ENCODE results near the gene TTLL11.
A peak's percentile ranks its signal among the peaks of the same experiment; 100 is the strongest.

Gene TTLL11

DNA sequence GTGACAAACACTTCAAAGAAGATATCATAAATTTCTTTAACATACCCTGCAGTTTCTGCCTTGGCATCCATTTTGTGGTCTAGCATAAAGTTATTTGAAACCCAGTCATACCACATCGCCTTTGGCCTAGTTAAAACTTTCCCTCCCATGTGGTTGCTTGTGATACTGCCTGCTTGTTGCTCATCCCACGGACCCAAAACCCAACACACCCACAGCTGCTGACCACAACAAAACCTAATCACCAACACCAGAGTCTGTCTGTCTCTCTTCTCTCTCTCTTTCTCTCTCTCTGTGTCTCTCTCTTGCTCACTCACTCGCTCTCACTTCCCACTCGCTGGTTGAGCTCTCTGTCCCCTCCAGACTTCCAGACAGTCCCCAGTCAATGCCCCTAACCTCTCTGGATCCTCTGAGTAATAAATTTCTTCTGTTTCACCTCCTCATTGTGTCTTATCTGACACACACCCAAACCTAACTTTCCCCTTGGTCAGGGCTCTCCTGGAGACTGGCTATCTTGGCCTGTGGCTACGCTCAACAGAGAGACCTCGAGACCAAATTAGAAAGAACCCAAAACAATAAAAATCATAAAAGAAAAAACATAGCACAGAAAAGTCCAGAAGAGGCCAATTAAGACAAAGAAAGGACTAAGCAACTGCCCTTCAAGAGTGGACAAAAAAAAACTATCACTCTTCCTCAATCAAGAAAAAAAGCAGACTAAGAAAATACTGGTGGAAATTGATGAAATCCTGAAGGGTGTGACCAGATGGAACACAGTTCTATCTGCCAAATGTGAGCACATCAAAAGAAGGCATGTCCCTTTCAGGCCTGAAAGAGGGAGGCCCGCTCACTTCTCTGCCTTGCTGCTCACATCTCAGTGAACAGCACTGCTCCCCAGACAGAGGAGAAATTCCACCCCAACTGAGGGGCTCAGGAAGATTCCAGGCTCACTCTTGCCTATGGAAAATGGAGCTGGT, 41.5 kb downstream of the TTLL11 start:
- DNase-seq, result peak; percentile 80 to 94
- TF ChIP-seq GATA1 (IDR thresholded peaks at IDR 0.05; ENCODE audit: low read depth, low read length), result no peak
- peak; percentile 69 for TF ChIP-seq POLR2A (IDR thresholded peaks at IDR 0.05; ENCODE audit: low read length)

DNA sequence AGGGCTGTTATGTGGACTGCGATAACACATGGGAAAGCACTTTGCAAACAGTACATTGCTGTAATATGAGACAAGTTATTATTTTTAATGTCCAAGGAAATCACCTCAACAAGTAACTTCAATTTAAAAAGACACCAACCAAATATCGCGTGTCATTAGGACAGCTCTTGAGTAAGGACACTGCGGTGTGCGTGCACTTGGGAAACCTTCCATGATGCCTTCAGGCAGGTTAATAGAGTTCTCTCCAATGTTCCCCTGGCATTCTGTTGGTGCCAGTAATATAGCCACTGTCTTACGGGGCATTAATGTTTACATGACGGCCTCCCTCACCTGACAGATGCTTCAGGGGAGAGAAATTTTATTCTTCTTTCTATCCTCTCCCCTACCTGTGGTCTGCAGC, 42.9 kb downstream of the TTLL11 start:
- no peak for DNase-seq
- TF ChIP-seq POLR2A (IDR thresholded peaks at IDR 0.05; ENCODE audit: low read length) (no peak), GATA1 (IDR thresholded peaks at IDR 0.05; ENCODE audit: low read depth, low read length) (no peak)

DNA sequence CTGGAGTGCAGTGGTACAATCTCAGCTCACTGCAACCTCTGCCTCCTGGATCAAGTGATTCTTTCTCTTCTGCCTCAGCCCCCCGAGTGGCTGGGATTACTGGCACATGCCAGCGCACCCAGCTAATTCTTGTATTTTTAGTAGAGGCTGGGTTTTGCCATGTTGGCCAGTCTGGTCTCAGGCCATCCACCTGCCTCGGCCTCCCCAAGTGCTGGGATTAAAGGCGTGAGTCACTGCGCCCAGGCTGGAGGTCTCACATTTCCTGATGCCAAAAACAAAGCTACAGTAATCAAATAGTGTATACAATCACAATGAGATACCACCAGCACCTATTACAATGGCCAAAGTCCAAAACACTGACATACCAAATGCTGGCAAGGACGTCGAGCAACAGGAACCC, 51.1 kb downstream of the TTLL11 start:
- TF ChIP-seq POLR2A (IDR thresholded peaks at IDR 0.05; ENCODE audit: low read length) (no peak), GATA1 (IDR thresholded peaks at IDR 0.05; ENCODE audit: low read depth, low read length) (no peak)

DNA sequence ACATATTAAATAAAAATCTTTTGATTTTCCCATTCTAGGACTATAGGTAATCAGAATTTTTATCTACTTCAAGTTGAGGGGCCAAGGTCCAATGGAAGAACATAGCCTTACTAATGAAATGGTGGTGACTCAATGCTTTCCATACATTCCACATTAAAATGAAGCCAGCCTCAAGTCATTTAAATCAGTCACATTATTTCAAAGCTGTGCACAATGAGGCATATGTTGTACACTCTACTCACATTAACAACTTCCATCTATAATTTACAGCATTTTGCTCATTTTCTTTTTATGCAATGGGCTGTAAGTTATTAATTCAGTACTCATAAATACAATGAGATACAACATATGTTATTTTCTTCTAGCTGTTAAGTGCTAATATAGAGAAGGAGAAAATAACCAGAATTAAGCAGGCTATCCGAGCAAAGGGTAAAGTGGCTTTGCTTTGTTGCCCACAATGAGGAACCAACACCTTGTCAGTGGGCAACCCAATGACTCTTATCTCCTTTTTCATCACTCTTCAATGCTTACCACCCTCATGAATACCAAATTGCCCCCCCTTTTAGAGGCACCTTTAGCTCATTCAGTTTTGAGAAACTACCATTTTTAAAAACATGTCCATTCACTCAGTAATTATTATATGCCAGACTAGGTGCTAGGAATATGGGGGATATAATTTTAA, 52.4 kb downstream of the TTLL11 start:
- TF ChIP-seq GATA1 (IDR thresholded peaks at IDR 0.05; ENCODE audit: low read depth, low read length), result no peak
- no peak for TF ChIP-seq POLR2A (IDR thresholded peaks at IDR 0.05; ENCODE audit: low read length)
- DNase-seq, result no peak

More for the DNA sequence above, 51.1 kb downstream of the TTLL11 start:
- no peak for DNase-seq

GRCh38 chr9:122039234-122039633, 53.9 kb downstream of the TTLL11 start:
- DNase-seq, result no peak
- TF ChIP-seq POLR2A (IDR thresholded peaks at IDR 0.05; ENCODE audit: low read length), result no peak
- TF ChIP-seq GATA1 (IDR thresholded peaks at IDR 0.05; ENCODE audit: low read depth, low read length), result no peak

DNA sequence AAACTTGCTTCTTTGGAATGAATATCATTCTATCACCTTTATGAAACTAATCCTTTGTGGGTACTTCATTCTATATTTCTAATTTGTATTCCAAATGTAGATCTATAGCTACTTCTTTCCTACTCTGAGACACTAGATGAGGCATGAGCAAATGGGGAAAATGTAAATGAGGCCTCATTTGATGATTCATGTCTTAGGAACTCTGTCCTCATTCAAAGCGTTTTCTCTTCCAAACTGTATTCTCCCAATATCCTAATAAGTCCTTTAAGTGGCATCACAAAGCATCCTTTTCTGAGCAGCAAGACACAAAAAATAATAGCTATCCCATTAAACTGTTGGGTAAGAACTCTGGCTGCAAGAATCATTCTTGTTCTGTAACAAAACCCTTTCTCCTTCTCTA, 56.1 kb downstream of the TTLL11 start:
- DNase-seq, result no peak
- TF ChIP-seq POLR2A (IDR thresholded peaks at IDR 0.05; ENCODE audit: low read length) (no peak), GATA1 (IDR thresholded peaks at IDR 0.05; ENCODE audit: low read depth, low read length) (no peak)

GRCh38 chr9:122036408-122036807, 56.7 kb downstream of the TTLL11 start:
- no peak for DNase-seq
- TF ChIP-seq POLR2A (IDR thresholded peaks at IDR 0.05; ENCODE audit: low read length), result no peak
- no peak for TF ChIP-seq GATA1 (IDR thresholded peaks at IDR 0.05; ENCODE audit: low read depth, low read length)

DNA sequence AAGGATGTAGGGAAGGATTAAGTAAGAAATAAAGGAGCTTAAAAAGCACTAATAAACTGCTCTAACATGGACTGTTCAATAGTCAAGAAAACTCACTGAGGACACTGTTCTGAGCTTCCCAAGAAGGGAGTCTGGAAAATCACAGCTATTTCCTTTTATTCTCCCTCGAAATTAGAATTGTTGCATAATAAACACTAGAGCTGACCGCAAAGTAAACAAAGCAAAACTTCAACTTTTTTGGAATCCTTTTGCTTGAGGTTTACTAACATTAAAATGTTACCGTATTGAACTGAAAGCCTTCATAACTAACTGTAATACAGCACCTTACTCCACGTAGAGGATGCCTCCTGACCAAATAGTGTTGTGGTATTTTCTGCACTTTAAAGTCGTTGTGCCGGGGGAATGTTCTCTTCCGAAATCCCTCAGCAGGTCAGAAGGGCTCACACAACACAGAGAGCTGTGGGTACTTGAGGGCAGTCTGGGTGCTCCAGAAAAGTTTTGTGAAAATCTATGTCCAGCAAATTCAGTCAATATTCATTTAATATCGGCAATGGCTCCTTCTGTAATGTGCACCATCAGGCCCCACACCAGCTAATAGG, 59.2 kb downstream of the TTLL11 start:
- DNase-seq, result no peak
- TF ChIP-seq POLR2A (IDR thresholded peaks at IDR 0.05; ENCODE audit: low read length) (no peak), GATA1 (IDR thresholded peaks at IDR 0.05; ENCODE audit: low read depth, low read length) (no peak)

DNA sequence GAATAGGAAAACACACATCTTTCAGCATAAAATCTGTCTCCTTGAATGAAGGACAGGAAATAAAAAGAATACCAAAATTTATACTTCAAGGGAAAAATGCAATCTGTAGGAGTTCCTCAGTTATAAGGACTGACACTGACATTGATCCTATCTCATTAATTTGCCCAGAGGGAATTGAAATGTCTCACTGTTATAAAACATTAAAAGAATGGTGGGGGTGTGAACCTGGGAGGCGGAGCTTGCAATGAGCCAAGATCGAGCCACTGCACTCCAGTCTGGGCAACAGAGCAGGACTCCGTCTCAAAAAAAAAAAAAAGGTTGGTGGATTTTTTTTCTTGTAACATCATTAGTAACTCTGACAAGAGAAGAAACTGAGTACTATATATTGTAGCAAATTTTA, 60.8 kb downstream of the TTLL11 start:
- TF ChIP-seq POLR2A (IDR thresholded peaks at IDR 0.05; ENCODE audit: low read length), result no peak
- no peak for TF ChIP-seq GATA1 (IDR thresholded peaks at IDR 0.05; ENCODE audit: low read depth, low read length)

GRCh38 chr9:122031776-122032175, 61.3 kb downstream of the TTLL11 start:
- TF ChIP-seq POLR2A (IDR thresholded peaks at IDR 0.05; ENCODE audit: low read length), result no peak
- no peak for TF ChIP-seq GATA1 (IDR thresholded peaks at IDR 0.05; ENCODE audit: low read depth, low read length)
- DNase-seq, result no peak

More for the DNA sequence above, 60.8 kb downstream of the TTLL11 start:
- no peak for DNase-seq

- TF ChIP-seq POLR2A (IDR thresholded peaks at IDR 0.05; ENCODE audit: low read length) (no peak), GATA1 (IDR thresholded peaks at IDR 0.05; ENCODE audit: low read depth, low read length) (no peak)
- DNase-seq, result no peak
Measured at GRCh38 chr9:122031157-122031556, 62.0 kb downstream of the TTLL11 start.

GRCh38 chr9:122030357-122030756, 62.8 kb downstream of the TTLL11 start:
- TF ChIP-seq GATA1 (IDR thresholded peaks at IDR 0.05; ENCODE audit: low read depth, low read length), result no peak
- TF ChIP-seq POLR2A (IDR thresholded peaks at IDR 0.05; ENCODE audit: low read length), result no peak
- DNase-seq, result no peak

DNA sequence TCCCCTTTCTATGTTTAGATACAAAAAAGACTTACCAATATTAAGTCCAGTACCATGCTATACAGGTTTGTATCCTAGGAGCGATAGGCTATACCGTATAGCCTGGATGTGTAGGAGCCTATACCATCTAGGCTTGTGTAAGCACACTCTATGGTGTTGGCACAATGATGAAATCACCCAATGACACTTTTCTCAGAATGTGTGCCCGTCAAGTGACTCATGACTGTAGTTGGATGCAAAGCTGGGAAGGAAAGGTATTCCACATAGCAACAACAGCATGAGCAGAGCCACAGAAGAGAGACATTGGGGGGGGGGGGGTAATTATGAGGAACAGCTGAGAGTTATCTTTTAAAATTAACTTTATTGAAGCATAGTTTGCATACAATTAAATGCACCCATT, 63.2 kb downstream of the TTLL11 start:
- DNase-seq, result no peak
- no peak for TF ChIP-seq POLR2A (IDR thresholded peaks at IDR 0.05; ENCODE audit: low read length)
- no peak for TF ChIP-seq GATA1 (IDR thresholded peaks at IDR 0.05; ENCODE audit: low read depth, low read length)

DNA sequence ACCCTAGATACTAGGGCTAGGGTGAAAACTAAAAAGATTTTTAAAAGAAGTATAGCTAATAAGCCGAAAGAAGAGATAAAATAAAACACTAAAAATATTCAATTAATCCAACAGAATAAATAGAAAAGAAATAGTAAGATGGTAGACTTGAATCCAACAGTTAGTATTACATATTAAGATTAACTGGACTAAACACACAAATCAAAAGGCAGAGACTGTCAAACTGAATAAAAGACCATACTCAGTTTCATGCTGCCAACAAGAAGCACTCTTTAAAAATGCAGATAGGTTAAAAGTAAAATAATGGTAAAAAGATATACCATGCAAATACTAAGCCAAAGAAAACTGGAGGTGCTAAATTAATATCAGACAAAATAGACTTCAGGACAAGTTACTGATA, 65.0 kb downstream of the TTLL11 start:
- TF ChIP-seq GATA1 (IDR thresholded peaks at IDR 0.05; ENCODE audit: low read depth, low read length), result no peak
- no peak for TF ChIP-seq POLR2A (IDR thresholded peaks at IDR 0.05; ENCODE audit: low read length)
- no peak for DNase-seq
